ENCODE results near the gene ZNF76.
"Not testable (repeated sequence)": the region's sequence is repeated elsewhere in the genome, so short reads cannot be mapped to it uniquely, and the experiment has no call there.

GRCh38 chr6:35328965-35329364 lies 69.4 kb downstream of the ZNF76 start:
- TF ChIP-seq ZSCAN25 (CRISPR knock-in tag; IDR thresholded peaks at IDR 0.05); SMYD3 (CRISPR knock-in tag; IDR thresholded peaks at IDR 0.05); MLX (CRISPR knock-in tag; IDR thresholded peaks at IDR 0.05); MAFK (conservative IDR thresholded peaks at IDR 0.05 in 1 of 2, IDR thresholded peaks at IDR 0.05 in 1 of 2; ENCODE audit: low read length in 2 of 2); ZNF747 (CRISPR knock-in tag; IDR thresholded peaks at IDR 0.05; ENCODE audit: borderline replicate concordance); ARNTL (CRISPR knock-in tag; IDR thresholded peaks at IDR 0.05); CTCF (CRISPR knock-in tag; IDR thresholded peaks at IDR 0.05); MAX (IDR thresholded peaks at IDR 0.05): not testable (repeated sequence)
